Natural killer cell treated with Interleukin-12 subunit alpha and Interleukin-12 subunit beta and Interleukin-15 and Interleukin-18, amount 100 ng/mL, for 72 hours (primary cell): Measurements from ENCODE around the gene RNPEP. TPM values are rescaled to one million over a fixed set of nuclear protein-coding genes. Genes with fewer than 3 reads are reported as not detected.

Source experiments
- ATAC-seq, 2 donors: fragments of 150-1000 bp; cut with Tn5 transposase in 1 of 2; sonication (Bioruptor Pico), chemical (Tn5 transposase) in 1 of 2; 2 replicates each; pipeline ENCODE4 v1.10.0; 2021
- DNase-seq: peaks from one replicate; pipeline ENCODE4 v3.0.0; 2022; ENCODE audit warnings: low spot score
- H3K27ac Mint-ChIP-seq, 2 donors: 1 replicate in 1 of 2; 2 replicates in 1 of 2; pipeline ENCODE4 v1.8.0; 2022; ENCODE audit warnings: mixed read lengths in 2 of 2, mild to moderate bottlenecking in 1 of 2, moderate library complexity in 1 of 2
- H3K27me3 Mint-ChIP-seq, 2 donors: 1 replicate in 1 of 2; 2 replicates in 1 of 2; pipeline ENCODE4 v1.8.0; 2022; ENCODE audit warnings: mixed read lengths in 2 of 2
- H3K36me3 Mint-ChIP-seq: one replicate; pipeline ENCODE4 v1.8.0; 2022; ENCODE audit warnings: mixed read lengths
- H3K4me1 Mint-ChIP-seq, 2 donors: 1 replicate in 1 of 2; 2 replicates in 1 of 2; pipeline ENCODE4 v1.8.0; 2022; ENCODE audit warnings: low read depth in 2 of 2, mixed read lengths in 2 of 2, mild to moderate bottlenecking in 1 of 2
- H3K4me3 Mint-ChIP-seq: one replicate; pipeline ENCODE4 v1.8.0; 2022; ENCODE audit warnings: mixed read lengths
- H3K9me3 Mint-ChIP-seq: 2 replicates; pipeline ENCODE4 v1.8.0; 2022; ENCODE audit warnings: mixed read lengths
- total RNA-seq, 2 donors: library from RNA; stranded (reverse); gene quantifications; one replicate each; pipeline ENCODE4 v1.2.3, GENCODE V29; 2022

The RNPEP gene
- total RNA-seq, 2 donors from 2014 or later = 50.1 to 54.3 TPM

GRCh38 chr1:202009326-202010179, 27.1 kb downstream of the RNPEP start:
- no peak overlapping the region for H3K27ac Mint-ChIP-seq
- H3K27me3 Mint-ChIP-seq = no peaks in the 10 kb centered on the region
- no peaks in the 10 kb centered on the region for H3K36me3 Mint-ChIP-seq
- peak; percentile 51 to 64 for ATAC-seq
- DNase-seq = no peak
- H3K4me3 Mint-ChIP-seq = no peak overlapping the region
- H3K9me3 Mint-ChIP-seq = no peaks in the 10 kb centered on the region
- peaks cover 0 to 3% of the 10 kb centered on the region in 2 donors for H3K4me1 Mint-ChIP-seq

GRCh38 chr1:202010180-202011015, 27.9 kb downstream of the RNPEP start, which contains the start of gene ELF3:
Gene ELF3, plus strand, starts transcription at chr1:202010587. Its CDS starts 550 bp downstream, at chr1:202011137.
- Mint-ChIP-seq H3K4me3 (no peak within 1 kb of the TSS), H3K27ac (no peak within 1 kb of the TSS), H3K9me3 (no peaks in the 10 kb centered on the region), H3K36me3 (no peaks in the 10 kb centered on the region), H3K27me3 (no peaks in the 10 kb centered on the region), H3K4me1 (peaks cover 0 to 3% of the 10 kb centered on the region in 2 donors)
- peak in 1 of 2 donors; percentile 7 for ATAC-seq
- no peak for DNase-seq

GRCh38 chr1:202011994-202012393, 29.5 kb downstream of the RNPEP start:
- H3K4me1 Mint-ChIP-seq = peaks cover 0 to 3% of the 10 kb centered on the region in 2 donors
- H3K27ac Mint-ChIP-seq = no peak overlapping the region
- ATAC-seq (no peak), DNase-seq (no peak)
- no peak overlapping the region for H3K4me3 Mint-ChIP-seq
- H3K36me3 Mint-ChIP-seq = no peaks in the 10 kb centered on the region
- H3K9me3 Mint-ChIP-seq = no peaks in the 10 kb centered on the region
- H3K27me3 Mint-ChIP-seq = no peaks in the 10 kb centered on the region

- ATAC-seq (no peak), DNase-seq (no peak)
- H3K27me3 Mint-ChIP-seq = no peaks in the 10 kb centered on the region
- no peaks in the 10 kb centered on the region for H3K36me3 Mint-ChIP-seq
- peaks cover 0 to 3% of the 10 kb centered on the region in 2 donors for H3K4me1 Mint-ChIP-seq
- H3K27ac Mint-ChIP-seq = no peak overlapping the region
- no peaks in the 10 kb centered on the region for H3K9me3 Mint-ChIP-seq
- no peak overlapping the region for H3K4me3 Mint-ChIP-seq
These were observed 30.4 kb downstream of the RNPEP start for GRCh38 chr1:202012544-202013478.

- Mint-ChIP-seq H3K27ac (no peak overlapping the region), H3K4me3 (no peak overlapping the region), H3K27me3 (peaks cover 0 to under 1% of the 10 kb centered on the region in 2 donors), H3K9me3 (no peaks in the 10 kb centered on the region), H3K4me1 (peaks cover 0 to 3% of the 10 kb centered on the region in 2 donors), H3K36me3 (no peaks in the 10 kb centered on the region)
- DNase-seq (no peak), ATAC-seq (no peak)
These were observed 31.2 kb downstream of the RNPEP start for GRCh38 chr1:202013603-202014002.

- ATAC-seq (no peak), DNase-seq (no peak)
- no peak overlapping the region for H3K27ac Mint-ChIP-seq
- peaks cover 0 to 5% of the 10 kb centered on the region in 2 donors for H3K27me3 Mint-ChIP-seq
- H3K4me3 Mint-ChIP-seq = no peak overlapping the region
- H3K36me3 Mint-ChIP-seq = no peaks in the 10 kb centered on the region
- peaks cover 4 to 7% of the 10 kb centered on the region in 2 donors for H3K4me1 Mint-ChIP-seq
- H3K9me3 Mint-ChIP-seq = no peaks in the 10 kb centered on the region
These were observed 31.6 kb downstream of the RNPEP start for GRCh38 chr1:202014060-202014459.

GRCh38 chr1:202014915-202015661, 32.6 kb downstream of the RNPEP start:
- Mint-ChIP-seq H3K4me3 (no peak overlapping the region), H3K27me3 (peaks cover 0 to 7% of the 10 kb centered on the region in 2 donors), H3K9me3 (no peaks in the 10 kb centered on the region), H3K27ac (no peak overlapping the region), H3K4me1 (peaks cover 6% of the 10 kb centered on the region in 2 donors), H3K36me3 (no peaks in the 10 kb centered on the region)
- no peak for DNase-seq
- ATAC-seq = no peak

- ATAC-seq (no peak), DNase-seq (no peak)
- Mint-ChIP-seq H3K27me3 (peaks cover 0 to 7% of the 10 kb centered on the region in 2 donors), H3K36me3 (no peaks in the 10 kb centered on the region), H3K4me3 (no peak overlapping the region), H3K4me1 (peaks cover 6% of the 10 kb centered on the region in 2 donors), H3K9me3 (no peaks in the 10 kb centered on the region), H3K27ac (no peak overlapping the region)
These were observed 33.2 kb downstream of the RNPEP start for GRCh38 chr1:202015662-202015937.

GRCh38 chr1:202016022-202016810, 33.8 kb downstream of the RNPEP start:
- Mint-ChIP-seq H3K27me3 (peaks cover 0 to 7% of the 10 kb centered on the region in 2 donors), H3K4me1 (peaks cover 6% of the 10 kb centered on the region in 2 donors), H3K4me3 (no peak overlapping the region), H3K9me3 (no peaks in the 10 kb centered on the region), H3K27ac (no peak overlapping the region), H3K36me3 (no peaks in the 10 kb centered on the region)
- DNase-seq (no peak), ATAC-seq (no peak)

- Mint-ChIP-seq H3K36me3 (no peaks in the 10 kb centered on the region), H3K9me3 (no peaks in the 10 kb centered on the region), H3K27me3 (peaks cover 2 to 7% of the 10 kb centered on the region in 2 donors), H3K4me3 (no peak overlapping the region), H3K4me1 (peaks cover 6% of the 10 kb centered on the region in 2 donors), H3K27ac (no peak overlapping the region)
- DNase-seq (no peak), ATAC-seq (no peak)
These were observed 34.6 kb downstream of the RNPEP start for GRCh38 chr1:202016811-202017748.

GRCh38 chr1:202017749-202018467, 35.5 kb downstream of the RNPEP start:
- Mint-ChIP-seq H3K27ac (no peak overlapping the region), H3K9me3 (no peaks in the 10 kb centered on the region), H3K27me3 (peaks cover 4 to 7% of the 10 kb centered on the region in 2 donors), H3K4me1 (peaks cover 6% of the 10 kb centered on the region in 2 donors), H3K36me3 (no peaks in the 10 kb centered on the region), H3K4me3 (no peak overlapping the region)
- DNase-seq = no peak
- ATAC-seq = no peak
